SK-N-SH (cell line): ENCODE results near the gene MRPL49. TPM values are rescaled to one million over a fixed set of nuclear protein-coding genes. Genes with fewer than 3 reads are reported as not detected.

Experiments
- CTCF ChIA-PET: fragments of 300-600, 350-600 bp; formaldehyde crosslinking; extraction: SDS; loops from one replicate; lab custom pipeline; 2021; lab: Yijun Ruan, JAX
- POLR2A ChIA-PET: fragments of 350-600 bp; sonication (Branson Sonifier 250); formaldehyde crosslinking; extraction: SDS; loops from one replicate; lab custom pipeline; 2020; ENCODE audit warnings: antibody characterized with exemption, inconsistent platforms; lab: Yijun Ruan, JAX
- DNase-seq: peaks from one replicate; pipeline ENCODE4 v3.0.0; 2012
- H2AFZ ChIP-seq: fragments of 200-600 bp; sonication (generic); 2 replicates; pipeline ENCODE4 v1.8.1; 2016; ENCODE audit warnings: antibody characterized with exemption, mild to moderate bottlenecking, low read depth
- H3F3A ChIP-seq: fragments of 200-600 bp; sonication (generic); replicated peaks from 2 replicates; pipeline ENCODE3; 2016; ENCODE audit warnings: antibody characterized with exemption, mild to moderate bottlenecking; ENCODE audit not compliant: insufficient read depth
- H3K27ac ChIP-seq, 2 experiments: fragments of 200-500 bp in 1 of 2; fragments of 200-600 bp in 1 of 2; sonication (Bioruptor generic) in 1 of 2; sonication (generic), shearing (Covaris generic) in 1 of 2; 2 replicates each; pipeline versions ENCODE4 v1.5.1 to v1.6.1; 2014 to 2016; ENCODE audit warnings: low read depth in 2 of 2, inconsistent platforms in 1 of 2, low read length in 1 of 2, mild to moderate bottlenecking in 1 of 2, mixed read lengths in 1 of 2
- H3K27me3 ChIP-seq: fragments of 200-600 bp; sonication (generic), shearing (Covaris generic); 2 replicates; pipeline ENCODE4 v1.6.1; 2016; ENCODE audit warnings: mixed run types; ENCODE audit not compliant: insufficient read depth
- H3K36me3 ChIP-seq, 2 experiments: fragments of 200-500 bp in 1 of 2; fragments of 200-600 bp in 1 of 2; sonication (Bioruptor generic) in 1 of 2; sonication (generic) in 1 of 2; replicated peaks in 1 of 2; 2 replicates each; pipeline versions ENCODE3 to v1.5.1; 2014 to 2016; ENCODE audit warnings: low read length in 1 of 2, mild to moderate bottlenecking in 1 of 2; ENCODE audit not compliant: insufficient read depth in 2 of 2, control insufficient read depth in 1 of 2
- H3K4me1 ChIP-seq, 2 experiments: fragments of 200-500 bp in 1 of 2; fragments of 200-600 bp in 1 of 2; sonication (Bioruptor generic) in 1 of 2; sonication (generic), shearing (Covaris generic) in 1 of 2; 2 replicates each; pipeline versions ENCODE4 v1.5.1 to v1.6.1; 2014 to 2016; ENCODE audit warnings: low read depth in 1 of 2, low read length in 1 of 2, mixed run types in 1 of 2; ENCODE audit not compliant: insufficient read depth in 2 of 2, control insufficient read depth in 1 of 2
- H3K4me2 ChIP-seq: fragments of 200-600 bp; sonication (generic), shearing (Covaris generic); 2 replicates; pipeline ENCODE4 v1.6.1; 2017; ENCODE audit warnings: mixed run types
- H3K4me3 ChIP-seq, 2 experiments: fragments of 200-500 bp in 1 of 2; fragments of 200-600 bp in 1 of 2; sonication (Bioruptor generic) in 1 of 2; sonication (generic), shearing (Covaris generic) in 1 of 2; 2 replicates each; pipeline versions ENCODE4 v1.5.1 to v1.8.1; 2014 to 2016; ENCODE audit warnings: low read depth in 2 of 2, inconsistent platforms in 1 of 2, low read length in 1 of 2, mild to moderate bottlenecking in 1 of 2, mixed read lengths in 1 of 2, moderate library complexity in 1 of 2
- H3K79me2 ChIP-seq: fragments of 200-600 bp; sonication (generic); 2 replicates; pipeline ENCODE4 v1.8.1; 2017; ENCODE audit warnings: mild to moderate bottlenecking; ENCODE audit not compliant: insufficient read depth
- H3K9ac ChIP-seq: fragments of 200-600 bp; sonication (generic); 2 replicates; pipeline ENCODE4 v1.6.1; 2017; ENCODE audit warnings: mixed run types
- H3K9me2 ChIP-seq: fragments of 200-600 bp; sonication (generic); 2 replicates; pipeline ENCODE4 v1.6.1; 2017; ENCODE audit warnings: mixed run types
- H3K9me3 ChIP-seq: fragments of 200-600 bp; sonication (generic); 2 replicates; pipeline ENCODE4 v1.6.1; 2017; ENCODE audit warnings: mixed run types, mild to moderate bottlenecking, moderate library complexity
- H4K20me1 ChIP-seq: fragments of 200-600 bp; sonication (generic); 2 replicates; pipeline ENCODE4 v1.6.1; 2017; ENCODE audit warnings: mild to moderate bottlenecking, mixed run types; ENCODE audit not compliant: insufficient read depth
- CHD2 ChIP-seq: fragments of 150-350 bp; IDR thresholded peaks from 2 replicates; pipeline ENCODE4 v1.6.1; 2018; ENCODE audit warnings: low read length; ENCODE audit not compliant: partially characterized antibody
- ELF1 ChIP-seq: IDR thresholded peaks from 2 replicates; pipeline ENCODE4 v1.4.0; 2012
- EP300 ChIP-seq, 2 experiments: IDR thresholded peaks; 2 replicates each; pipeline versions ENCODE4 v1.4.0 to v1.6.1; 2012; ENCODE audit warnings: borderline replicate concordance in 1 of 2, low read depth in 1 of 2, low read length in 1 of 2
- FOXJ3 ChIP-seq: sonication (generic); formaldehyde crosslinking; IDR thresholded peaks from 2 replicates; pipeline ENCODE4 v1.5.1; 2020; ENCODE audit warnings: mild to moderate bottlenecking, missing genetic modification reagents
- FOXM1 ChIP-seq: IDR thresholded peaks from 2 replicates; pipeline ENCODE4 v1.4.0; 2012; ENCODE audit warnings: low read depth, mild to moderate bottlenecking
- GABPA ChIP-seq: IDR thresholded peaks from 2 replicates; pipeline ENCODE4 v1.4.0; 2012; ENCODE audit warnings: low read depth, mild to moderate bottlenecking
- MXI1 ChIP-seq: IDR thresholded peaks from 2 replicates; pipeline ENCODE4 v1.6.1; 2012; ENCODE audit warnings: mild to moderate bottlenecking, low read depth, low read length, improper control_type of control experiment
- POLR2AphosphoS5 ChIP-seq: IDR thresholded peaks from 2 replicates; pipeline ENCODE4 v1.6.1; 2012; ENCODE audit warnings: low read depth, low read length
- RXRA ChIP-seq: IDR thresholded peaks from 2 replicates; pipeline ENCODE4 v1.4.0; 2012; ENCODE audit warnings: low read depth, mild to moderate bottlenecking, borderline replicate concordance
- SIN3A ChIP-seq: IDR thresholded peaks from 2 replicates; pipeline ENCODE4 v1.6.1; 2012; ENCODE audit warnings: low read depth, mild to moderate bottlenecking, low read length, moderate library complexity, borderline replicate concordance
- TAF1 ChIP-seq: IDR thresholded peaks from 2 replicates; pipeline ENCODE4 v1.6.1; 2012; ENCODE audit warnings: low read depth, mild to moderate bottlenecking, low read length, moderate library complexity, borderline replicate concordance
- TCF12 ChIP-seq: IDR thresholded peaks from 2 replicates; pipeline ENCODE4 v1.4.0; 2012
- USF2 ChIP-seq: fragments of 150-350 bp; IDR thresholded peaks from 2 replicates; pipeline ENCODE4 v1.6.1; 2017; ENCODE audit warnings: antibody characterized with exemption, low read length, low read depth, borderline replicate concordance
- YY1 ChIP-seq: IDR thresholded peaks from 2 replicates; pipeline ENCODE4 v1.4.0; 2012; ENCODE audit warnings: low read depth, mild to moderate bottlenecking
- WGBS: methylation state at CpG from one replicate; pipeline ENCODE4 v1.1.6; 2017; ENCODE audit warnings: low lambda C conversion rate; 5-methylcytosine and 5-hydroxymethylcytosine counted together
- polyA plus RNA-seq, 3 experiments: library from polyadenylated mRNA; depleted of rRNA; stranded (reverse); fragments of >200 nt; gene quantifications; 2 replicates each; pipeline ENCODE4 v1.2.3, GENCODE V29; 2012
- TF ChIP-seq, protein P1 (sequence below): IDR thresholded peaks from 2 replicates; pipeline ENCODE4 v1.4.0; 2012; ENCODE audit warnings: low read depth
- TF ChIP-seq, protein P2 (sequence below): IDR thresholded peaks from 2 replicates; pipeline ENCODE4; 2012

The MRPL49 gene
- polyA plus RNA-seq, 1 of the 3 experiments (the other 2 are of a cell fraction) = 56.7 TPM

DNA sequence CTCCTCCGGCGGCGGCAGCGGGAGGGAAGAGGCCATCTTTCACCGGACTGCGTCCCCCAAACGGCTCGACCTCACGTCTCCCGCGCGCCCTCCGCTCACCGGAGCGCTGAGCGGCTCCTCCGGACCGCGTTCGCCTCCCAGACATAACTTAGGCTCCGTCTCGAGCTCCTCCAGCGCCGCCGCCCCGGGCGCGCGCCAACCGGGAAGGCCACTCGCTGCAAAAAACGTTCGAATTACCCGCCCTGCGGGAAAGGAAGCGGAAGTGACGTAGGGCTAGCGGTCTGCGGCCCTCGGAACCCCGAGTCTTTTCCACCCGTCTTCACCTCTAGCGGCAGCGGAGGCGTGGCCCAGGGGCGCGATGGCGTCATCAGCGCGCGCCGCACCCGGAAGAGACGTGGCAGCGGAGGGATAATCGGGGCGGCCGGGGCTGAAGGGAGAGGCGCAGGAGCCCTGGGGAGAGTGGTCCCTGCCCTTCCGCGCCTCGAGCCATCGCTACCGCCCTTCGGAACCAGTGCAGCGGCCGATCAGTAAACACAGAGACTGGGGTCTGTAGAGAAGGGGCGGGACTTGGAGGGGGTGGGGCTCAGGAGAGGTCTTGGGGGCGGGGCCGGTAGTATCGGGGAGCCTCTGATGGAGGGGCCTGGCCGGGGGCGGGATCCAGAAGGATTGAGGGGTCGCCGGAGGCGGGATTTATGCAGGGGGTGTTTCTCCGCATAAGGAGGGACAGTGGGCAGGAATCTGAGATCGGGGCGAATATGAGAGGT is 38.1 kb upstream of the MRPL49 start, which contains the start of the genes CDCA5 and ZFPL1:
TSS of gene CDCA5 (minus strand) at position 207 of the 764 bp plus-strand sequence. CDS start at position 145, 62 bp downstream.
TSS of gene ZFPL1 (plus strand) at position 389 of the 764 bp plus-strand sequence. CDS start 477 bp downstream, outside the sequence.
- Histone ChIP-seq H3K4me1 (peaks cover 8 to 20% of the 10 kb centered on the region in 2 experiments), H3K4me2 (peak within 1 kb of the TSS; percentile 83), H3K36me3 (peaks cover 14 to 38% of the 10 kb centered on the region in 2 experiments), H3K9me2 (no peaks in the 10 kb centered on the region), H4K20me1 (no peaks in the 10 kb centered on the region), H3K79me2 (peaks cover 65% of the 10 kb centered on the region), H3K27ac (peak within 1 kb of the TSS; percentile 88 to 93), H3K9ac (peak within 1 kb of the TSS; percentile 89), H3K4me3 (peak within 1 kb of the TSS; percentile 87 to 92), H3F3A (no peaks in the 10 kb centered on the region), H2AFZ (peak within 1 kb of the TSS; percentile 86; the same call in 1 of the 2 replicates), H3K9me3 (no peaks in the 10 kb centered on the region), H3K27me3 (no peaks in the 10 kb centered on the region)
- CTCF ChIA-PET = interaction anchor here (1.5 to 2.6 kb wide), 2 partner anchors 26 to 70 kb away, joined by 6 to 11 read pairs; partner anchors contain the start of gene ARL2
- WGBS = under 1% methylated on average over 40 of the region's 79 CpGs
- POLR2A ChIA-PET = interaction anchor here (1.0 kb wide), 1 partner anchor 34 kb away, joined by 3 read pairs; no protein-coding TSS in a partner anchor
- peak; percentile 99 for DNase-seq
- TF ChIP-seq CHD2 = peak; percentile 66
- no peak for TF ChIP-seq USF2
- TF ChIP-seq TAF1 = peak; percentile 74
- TF ChIP-seq MXI1 = peak; percentile 91
- TF ChIP-seq FOXJ3 (CRISPR knock-in tag) = no peak
- peak; percentile 98 for TF ChIP-seq GABPA
- TF ChIP-seq FOXM1 = 0 out of 2 replicates have a peak, but pooled peaks have one; percentile 16
- no peak for TF ChIP-seq RXRA
- peak; percentile 96 for TF ChIP-seq SIN3A
- 0 out of 4 replicates have a peak, but pooled peaks of 1 of the 2 experiments have one; percentile 6 for TF ChIP-seq EP300 (IDR thresholded peaks at IDR 0.05; ENCODE audit: borderline replicate concordance in 1 of 2, low read depth in 1 of 2, low read length in 1 of 2)
- peak; percentile 76 for TF ChIP-seq YY1
- TF ChIP-seq, protein P1, sequence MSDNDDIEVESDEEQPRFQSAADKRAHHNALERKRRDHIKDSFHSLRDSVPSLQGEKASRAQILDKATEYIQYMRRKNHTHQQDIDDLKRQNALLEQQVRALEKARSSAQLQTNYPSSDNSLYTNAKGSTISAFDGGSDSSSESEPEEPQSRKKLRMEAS = peak; percentile 89
- peak; percentile 100 for TF ChIP-seq ELF1
- TF ChIP-seq TCF12 = no peak
- TF ChIP-seq, protein P2, sequence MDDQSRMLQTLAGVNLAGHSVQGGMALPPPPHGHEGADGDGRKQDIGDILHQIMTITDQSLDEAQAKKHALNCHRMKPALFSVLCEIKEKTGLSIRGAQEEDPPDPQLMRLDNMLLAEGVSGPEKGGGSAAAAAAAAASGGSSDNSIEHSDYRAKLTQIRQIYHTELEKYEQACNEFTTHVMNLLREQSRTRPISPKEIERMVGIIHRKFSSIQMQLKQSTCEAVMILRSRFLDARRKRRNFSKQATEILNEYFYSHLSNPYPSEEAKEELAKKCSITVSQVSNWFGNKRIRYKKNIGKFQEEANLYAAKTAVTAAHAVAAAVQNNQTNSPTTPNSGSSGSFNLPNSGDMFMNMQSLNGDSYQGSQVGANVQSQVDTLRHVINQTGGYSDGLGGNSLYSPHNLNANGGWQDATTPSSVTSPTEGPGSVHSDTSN = peak; percentile 28
- peak; percentile 71 for TF ChIP-seq POLR2AphosphoS5
